ENCODE measurements around the gene SLC26A1.

Gene SLC26A1

DNA sequence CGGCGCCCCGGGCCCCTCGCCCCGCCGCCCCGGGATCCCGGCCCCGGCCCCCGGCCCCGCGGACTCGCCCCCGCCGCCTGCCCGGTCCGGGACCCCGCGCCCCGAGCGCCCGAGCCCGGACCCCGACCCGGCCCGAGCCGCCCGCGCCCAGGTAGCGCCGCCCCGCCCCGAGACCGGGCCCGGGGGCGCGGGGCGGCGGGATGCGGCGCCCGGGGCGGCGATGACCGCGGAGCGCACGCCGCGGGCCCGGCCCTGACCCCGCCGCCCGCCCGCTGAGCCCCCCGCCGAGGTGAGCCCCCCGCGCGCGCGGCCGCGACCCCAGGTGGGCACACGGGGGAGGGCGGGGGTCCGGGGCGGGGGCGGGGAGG, 18.4 kb upstream of the SLC26A1 start:
- Histone ChIP-seq H3K36me3 (ENCODE audit: low read length) (no peaks in the 10 kb centered on the region), H3K9ac (ENCODE audit: low read length) (no peak overlapping the region), H3F3A (ENCODE audit: insufficient read depth) (peaks cover 12% of the 10 kb centered on the region), H3K4me2 (ENCODE audit: low read depth, low read length, poor library complexity, severe bottlenecking) (no peak overlapping the region), H2AFZ (ENCODE audit: low read depth, low read length, severe bottlenecking) (no peak overlapping the region), H4K20me1 (ENCODE audit: low read depth, low read length) (no peaks in the 10 kb centered on the region), H3K27ac (ENCODE audit: low read depth, low read length) (no peak overlapping the region), H3K9me2 (replicated peaks; ENCODE audit: insufficient read depth, low read length) (no peaks in the 10 kb centered on the region), H3K4me3 (ENCODE audit: insufficient read depth, low read length, poor library complexity, severe bottlenecking) (no peak overlapping the region), H3K79me2 (ENCODE audit: insufficient read depth, low read length) (no peaks in the 10 kb centered on the region), H3K27me3 (ENCODE audit: low read length) (no peaks in the 10 kb centered on the region), H3K9me3 (ENCODE audit: insufficient read depth, low read length) (no peaks in the 10 kb centered on the region)
- TF ChIP-seq, protein P1, sequence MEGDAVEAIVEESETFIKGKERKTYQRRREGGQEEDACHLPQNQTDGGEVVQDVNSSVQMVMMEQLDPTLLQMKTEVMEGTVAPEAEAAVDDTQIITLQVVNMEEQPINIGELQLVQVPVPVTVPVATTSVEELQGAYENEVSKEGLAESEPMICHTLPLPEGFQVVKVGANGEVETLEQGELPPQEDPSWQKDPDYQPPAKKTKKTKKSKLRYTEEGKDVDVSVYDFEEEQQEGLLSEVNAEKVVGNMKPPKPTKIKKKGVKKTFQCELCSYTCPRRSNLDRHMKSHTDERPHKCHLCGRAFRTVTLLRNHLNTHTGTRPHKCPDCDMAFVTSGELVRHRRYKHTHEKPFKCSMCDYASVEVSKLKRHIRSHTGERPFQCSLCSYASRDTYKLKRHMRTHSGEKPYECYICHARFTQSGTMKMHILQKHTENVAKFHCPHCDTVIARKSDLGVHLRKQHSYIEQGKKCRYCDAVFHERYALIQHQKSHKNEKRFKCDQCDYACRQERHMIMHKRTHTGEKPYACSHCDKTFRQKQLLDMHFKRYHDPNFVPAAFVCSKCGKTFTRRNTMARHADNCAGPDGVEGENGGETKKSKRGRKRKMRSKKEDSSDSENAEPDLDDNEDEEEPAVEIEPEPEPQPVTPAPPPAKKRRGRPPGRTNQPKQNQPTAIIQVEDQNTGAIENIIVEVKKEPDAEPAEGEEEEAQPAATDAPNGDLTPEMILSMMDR (IDR thresholded peaks at IDR 0.05; ENCODE audit: insufficient read depth, low read length, poor library complexity, severe bottlenecking) = no peak
- TF ChIP-seq EZH2phosphoT487 (conservative IDR thresholded peaks at IDR 0.05; ENCODE audit: low read length) = no peak

DNA sequence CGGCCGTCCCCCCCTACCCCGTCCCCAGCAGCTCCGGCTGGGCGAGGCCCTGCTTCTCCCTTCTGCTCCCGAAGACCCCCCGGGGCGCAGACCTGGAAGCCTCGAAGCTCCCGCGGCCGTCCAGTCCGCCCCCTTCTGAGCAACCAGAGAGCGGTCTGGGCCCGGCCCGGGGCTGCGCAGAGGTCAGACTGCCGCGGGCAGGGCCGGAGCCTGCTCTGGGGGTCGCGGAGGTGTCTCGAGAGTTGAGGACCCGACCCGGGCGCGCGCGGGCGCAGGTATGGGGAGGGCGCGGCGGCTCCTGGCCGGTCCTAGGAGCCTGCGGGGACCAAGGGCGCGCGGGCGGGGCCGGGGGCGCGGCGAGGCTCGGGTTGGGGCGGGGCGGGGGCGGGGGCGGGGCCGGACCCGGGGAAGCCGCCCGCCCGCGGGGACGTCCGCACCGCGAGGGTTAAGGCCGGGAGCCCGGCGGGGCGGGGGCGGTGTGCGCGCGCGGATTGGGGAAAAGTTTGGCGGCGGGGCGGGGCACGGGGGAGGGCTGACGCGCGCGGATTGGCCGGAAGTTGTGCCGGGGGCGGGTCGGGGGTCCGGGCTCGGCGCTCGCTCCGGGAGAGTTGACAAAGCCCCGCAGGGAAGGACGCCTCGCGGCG, 17.9 kb upstream of the SLC26A1 start, which contains the start of gene FGFRL1:
FGFRL1 (plus strand) TSS at position 605 of the 644 bp plus-strand sequence. CDS start 860 bp downstream, outside the sequence.
- no peaks in the 10 kb centered on the region for H3K36me3 ChIP-seq (ENCODE audit: low read length)
- H3K27me3 ChIP-seq (ENCODE audit: low read length) = no peaks in the 10 kb centered on the region
- TF ChIP-seq EZH2phosphoT487 (conservative IDR thresholded peaks at IDR 0.05; ENCODE audit: low read length) = no peak
- TF ChIP-seq, protein P1 (IDR thresholded peaks at IDR 0.05; ENCODE audit: insufficient read depth, low read length, poor library complexity, severe bottlenecking) = no peak
- H3K4me2 ChIP-seq (ENCODE audit: low read depth, low read length, poor library complexity, severe bottlenecking) = peak within 1 kb of the TSS; percentile 68
- H3F3A ChIP-seq (ENCODE audit: insufficient read depth) = peaks cover 12% of the 10 kb centered on the region
- no peaks in the 10 kb centered on the region for H3K9me3 ChIP-seq (ENCODE audit: insufficient read depth, low read length)
- peak within 1 kb of the TSS; percentile 46; the same call in 1 of the 2 replicates for H3K9ac ChIP-seq (ENCODE audit: low read length)
- H3K4me3 ChIP-seq (ENCODE audit: insufficient read depth, low read length, poor library complexity, severe bottlenecking) = peak within 1 kb of the TSS; percentile 51
- H4K20me1 ChIP-seq (ENCODE audit: low read depth, low read length) = no peaks in the 10 kb centered on the region
- H3K27ac ChIP-seq (ENCODE audit: low read depth, low read length) = no peak within 1 kb of the TSS
- no peaks in the 10 kb centered on the region for H3K79me2 ChIP-seq (ENCODE audit: insufficient read depth, low read length)
- no peak within 1 kb of the TSS for H2AFZ ChIP-seq (ENCODE audit: low read depth, low read length, severe bottlenecking)
- no peaks in the 10 kb centered on the region for H3K9me2 ChIP-seq (replicated peaks; ENCODE audit: insufficient read depth, low read length)

DNA sequence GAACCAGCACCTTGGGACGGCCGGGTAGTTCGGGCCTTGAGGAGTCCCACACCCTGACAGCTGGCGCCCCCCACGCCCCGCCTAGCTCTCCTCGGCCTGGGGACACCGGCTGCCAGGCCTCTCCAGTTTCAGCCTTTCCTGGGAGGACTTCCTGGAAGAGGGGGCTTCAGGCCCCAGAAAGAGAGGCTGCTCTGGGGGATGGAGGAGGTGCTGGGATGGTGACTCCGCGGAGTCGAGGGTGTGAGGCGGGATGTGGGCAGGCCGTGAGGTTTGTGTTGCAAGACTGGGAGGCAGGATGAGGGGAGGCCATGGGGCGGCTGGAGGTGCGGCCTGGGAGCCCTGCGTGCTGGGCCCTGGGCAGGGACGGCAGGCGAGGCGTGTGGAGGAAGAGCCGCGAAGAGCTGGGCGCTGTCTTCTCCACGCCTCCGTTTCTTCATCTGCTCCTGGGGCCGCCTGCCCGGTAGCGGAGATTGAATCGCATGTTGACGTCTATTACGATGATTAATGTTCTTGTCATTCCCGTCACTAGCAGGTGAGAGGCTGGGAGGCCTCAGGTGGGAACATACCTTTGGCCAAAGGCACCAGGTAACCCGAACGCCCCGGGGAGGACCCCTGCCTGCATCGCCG, 17.3 kb upstream of the SLC26A1 start:
- Histone ChIP-seq H3K4me3 (ENCODE audit: insufficient read depth, low read length, poor library complexity, severe bottlenecking) (no peak overlapping the region), H3K9ac (ENCODE audit: low read length) (no peak overlapping the region), H3K9me3 (ENCODE audit: insufficient read depth, low read length) (no peaks in the 10 kb centered on the region), H3K79me2 (ENCODE audit: insufficient read depth, low read length) (no peaks in the 10 kb centered on the region), H2AFZ (ENCODE audit: low read depth, low read length, severe bottlenecking) (no peak overlapping the region), H3K27ac (ENCODE audit: low read depth, low read length) (no peak overlapping the region), H3K36me3 (ENCODE audit: low read length) (no peaks in the 10 kb centered on the region), H3K9me2 (replicated peaks; ENCODE audit: insufficient read depth, low read length) (no peaks in the 10 kb centered on the region), H4K20me1 (ENCODE audit: low read depth, low read length) (no peaks in the 10 kb centered on the region), H3K4me2 (ENCODE audit: low read depth, low read length, poor library complexity, severe bottlenecking) (peak overlapping the region; percentile 37), H3K27me3 (ENCODE audit: low read length) (no peaks in the 10 kb centered on the region), H3F3A (ENCODE audit: insufficient read depth) (peaks cover 12% of the 10 kb centered on the region)
- TF ChIP-seq, protein P1 (IDR thresholded peaks at IDR 0.05; ENCODE audit: insufficient read depth, low read length, poor library complexity, severe bottlenecking) = no peak
- TF ChIP-seq EZH2phosphoT487 (conservative IDR thresholded peaks at IDR 0.05; ENCODE audit: low read length) = no peak

All from SU-DHL-6 (cell line).